H9 (cell line): ENCODE results near the gene STK25. TPM values are rescaled to one million over a fixed set of nuclear protein-coding genes. Genes with fewer than 3 reads are reported as not detected.

Source experiments
- DNase-seq: peaks from one replicate; pipeline ENCODE4 v3.0.0-alpha.2; 2017
- H2AFZ ChIP-seq: one replicate; pipeline ENCODE4 v1.6.1; 2013; ENCODE audit warnings: mild to moderate bottlenecking, low read length, control low read depth, moderate library complexity
- H2AK5ac ChIP-seq: 2 replicates; pipeline ENCODE4 v1.6.1; 2013; ENCODE audit warnings: low read length, control low read depth, mixed read lengths; ENCODE audit not compliant: insufficient read length
- H2BK120ac ChIP-seq: one replicate; pipeline ENCODE4 v1.6.1; 2013; ENCODE audit warnings: low read depth, mild to moderate bottlenecking, low read length, control low read depth, inconsistent platforms; ENCODE audit not compliant: poor library complexity, severe bottlenecking
- H2BK12ac ChIP-seq: 2 replicates; pipeline ENCODE4 v1.6.1; 2013; ENCODE audit warnings: low read length, control low read depth, mixed read lengths, low read depth; ENCODE audit not compliant: insufficient read length
- H2BK15ac ChIP-seq: 2 replicates; pipeline ENCODE4 v1.6.1; 2013; ENCODE audit warnings: low read depth, low read length, control low read depth
- H2BK20ac ChIP-seq: one replicate; pipeline ENCODE4 v1.6.1; 2013; ENCODE audit warnings: low read depth, mild to moderate bottlenecking, low read length, control low read depth, inconsistent platforms; ENCODE audit not compliant: poor library complexity, severe bottlenecking
- H2BK5ac ChIP-seq: 2 replicates; pipeline ENCODE4 v1.6.1; 2013; ENCODE audit warnings: low read length, control low read depth, mixed read lengths; ENCODE audit not compliant: insufficient read length
- H3K14ac ChIP-seq: 2 replicates; pipeline ENCODE4 v1.6.1; 2013; ENCODE audit warnings: low read length, control low read depth; ENCODE audit not compliant: insufficient read depth
- H3K18ac ChIP-seq: 2 replicates; pipeline ENCODE4 v1.6.1; 2013; ENCODE audit warnings: low read depth, mild to moderate bottlenecking, mixed read lengths, low read length, control low read depth; ENCODE audit not compliant: insufficient read length
- H3K23ac ChIP-seq: 2 replicates; pipeline ENCODE4 v1.6.1; 2013; ENCODE audit warnings: low read length, control low read depth, mixed read lengths, low read depth; ENCODE audit not compliant: insufficient read length
- H3K23me2 ChIP-seq: 2 replicates; pipeline ENCODE4 v1.6.1; 2013; ENCODE audit warnings: low read depth, mild to moderate bottlenecking, mixed read lengths, low read length, control low read depth; ENCODE audit not compliant: insufficient read length, poor library complexity, severe bottlenecking
- H3K27ac ChIP-seq: 2 replicates; pipeline ENCODE4 v1.5.1; 2013; ENCODE audit warnings: low read length, control low read depth, mixed read lengths, low read depth; ENCODE audit not compliant: insufficient read length
- H3K27me3 ChIP-seq: 2 replicates; pipeline ENCODE4 v1.6.1; 2013; ENCODE audit warnings: low read length, control low read depth, inconsistent platforms; ENCODE audit not compliant: insufficient read depth
- H3K4ac ChIP-seq: 2 replicates; pipeline ENCODE4 v1.6.1; 2013; ENCODE audit warnings: low read depth, mild to moderate bottlenecking, control low read depth, inconsistent platforms, low read length, moderate library complexity
- H3K4me1 ChIP-seq: 2 replicates; pipeline ENCODE4 v1.6.1; 2013; ENCODE audit warnings: low read length, control low read depth, inconsistent platforms; ENCODE audit not compliant: insufficient read depth
- H3K4me2 ChIP-seq: 2 replicates; pipeline ENCODE4 v1.6.1; 2013; ENCODE audit warnings: low read length, control low read depth, mixed read lengths; ENCODE audit not compliant: insufficient read length, insufficient read depth
- H3K56ac ChIP-seq: 2 replicates; pipeline ENCODE4 v1.6.1; 2013; ENCODE audit warnings: low read depth, mild to moderate bottlenecking, mixed read lengths, low read length, control low read depth; ENCODE audit not compliant: insufficient read length
- H3K79me1 ChIP-seq: 2 replicates; pipeline ENCODE4 v1.6.1; 2013; ENCODE audit warnings: low read depth, mild to moderate bottlenecking, moderate library complexity, low read length, control low read depth, inconsistent platforms; ENCODE audit not compliant: insufficient read depth, poor library complexity, severe bottlenecking
- H3K79me2 ChIP-seq: 2 replicates; pipeline ENCODE4 v1.6.1; 2013; ENCODE audit warnings: low read length, control low read depth, inconsistent platforms; ENCODE audit not compliant: insufficient read depth
- H3K9ac ChIP-seq: 2 replicates; pipeline ENCODE4 v1.6.1; 2013; ENCODE audit warnings: low read length, control low read depth, mixed read lengths; ENCODE audit not compliant: insufficient read length; ENCODE audit errors: extremely low read depth
- H3K9me3 ChIP-seq: one replicate; pipeline ENCODE4 v1.6.1; 2013; ENCODE audit warnings: low read depth, low read length, inconsistent platforms; ENCODE audit not compliant: control insufficient read depth
- H3T11ph ChIP-seq: one replicate; pipeline ENCODE4 v1.6.1; 2013; ENCODE audit warnings: mild to moderate bottlenecking, low read length, control low read depth, inconsistent platforms
- H4K20me1 ChIP-seq: one replicate; pipeline ENCODE4 v1.6.1; 2013; ENCODE audit not compliant: control insufficient read depth, insufficient read length, insufficient read depth
- H4K5ac ChIP-seq: 2 replicates; pipeline ENCODE4 v1.6.1; 2013; ENCODE audit warnings: low read depth, mild to moderate bottlenecking, mixed read lengths, low read length, control low read depth; ENCODE audit not compliant: insufficient read length
- H4K8ac ChIP-seq: replicated peaks from 2 replicates; pipeline ENCODE4 v1.6.1; 2013; ENCODE audit warnings: low read length, control low read depth, mixed read lengths, low read depth; ENCODE audit not compliant: insufficient read length
- H4K91ac ChIP-seq: 2 replicates; pipeline ENCODE4 v1.6.1; 2013; ENCODE audit warnings: low read depth, mild to moderate bottlenecking, moderate library complexity, mixed read lengths, low read length, control low read depth; ENCODE audit not compliant: insufficient read length
- H3K27ac Mint-ChIP-seq, 3 experiments: 2 replicates in 2 of 3; 3 replicates in 1 of 3; pipeline ENCODE4 v1.8.0; 2020 to 2021; ENCODE audit warnings: mixed read lengths in 3 of 3, mild to moderate bottlenecking in 1 of 3, moderate library complexity in 1 of 3
- H3K27me3 Mint-ChIP-seq: 2 replicates; pipeline ENCODE4 v1.8.0; 2021; ENCODE audit warnings: low read depth, mild to moderate bottlenecking, moderate library complexity, mixed read lengths
- H3K36me3 Mint-ChIP-seq, 3 experiments: 2 replicates in 2 of 3; 3 replicates in 1 of 3; pipeline ENCODE4 v1.8.0; 2020 to 2021; ENCODE audit warnings: low read depth in 3 of 3, mixed read lengths in 3 of 3; ENCODE audit not compliant: insufficient read depth in 1 of 3
- H3K4me1 Mint-ChIP-seq, 2 experiments: 2 replicates each; pipeline ENCODE4 v1.8.0; 2020; ENCODE audit warnings: mixed read lengths in 2 of 2
- H3K4me3 Mint-ChIP-seq, 2 experiments: 2 replicates in 1 of 2; 3 replicates in 1 of 2; pipeline ENCODE4 v1.8.0; 2020 to 2021; ENCODE audit warnings: mild to moderate bottlenecking in 2 of 2, mixed read lengths in 2 of 2, moderate library complexity in 1 of 2
- H3K9me3 Mint-ChIP-seq, 2 experiments: 2 replicates in 1 of 2; 3 replicates in 1 of 2; pipeline ENCODE4 v1.8.0; 2020; ENCODE audit warnings: mild to moderate bottlenecking in 2 of 2, mixed read lengths in 2 of 2, moderate library complexity in 1 of 2
- WGBS: extraction: QIAGEN DNeasy Blood & Tissue Kit; methylation state at CpG from one replicate; pipeline ENCODE4 v1.1.7; 2013; ENCODE audit warnings: missing lambda C conversion rate, low lambda C conversion rate, mixed read lengths; ENCODE audit not compliant: insufficient read length; ENCODE audit errors: extremely low coverage; 5-methylcytosine and 5-hydroxymethylcytosine counted together
- total RNA-seq: library from RNA; stranded (reverse); gene quantifications from 2 replicates; pipeline ENCODE4 v1.2.1, GENCODE V29; 2021
- TF ChIP-seq, protein P1 (sequence below): fragments of 200-600 bp; sonication (generic); conservative IDR thresholded peaks from 3 replicates; pipeline ENCODE4 v1.8.0; 2021; ENCODE audit warnings: antibody characterized with exemption, mild to moderate bottlenecking

STK25 gene
- total RNA-seq, 1 experiment from 2014 or later, result 189 TPM

DNA sequence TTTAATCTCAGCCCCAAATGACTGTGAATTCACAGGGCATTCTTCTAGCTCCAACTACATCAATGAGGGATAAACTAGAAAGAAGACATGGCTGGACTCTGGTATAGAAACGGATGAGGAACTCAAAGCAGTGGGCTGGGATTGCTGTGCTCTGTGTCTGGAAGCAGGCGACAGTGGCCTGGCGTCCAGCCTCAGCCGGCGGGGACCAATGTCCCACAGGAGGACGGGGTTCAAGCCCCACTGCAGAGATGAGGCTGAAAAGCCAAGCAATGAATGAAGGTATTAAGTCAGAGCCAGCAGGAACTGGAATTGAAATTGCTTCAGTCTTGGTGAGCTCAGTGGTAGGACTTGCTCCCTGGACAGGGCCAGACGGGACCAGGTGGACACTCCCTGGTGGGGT is 25.9 kb upstream of the STK25 start:
- H4K91ac ChIP-seq, result no peak overlapping the region
- no peak overlapping the region for H3K18ac ChIP-seq
- no peak overlapping the region for H2AFZ ChIP-seq
- no peak overlapping the region for H3T11ph ChIP-seq
- H2BK15ac ChIP-seq, result no peak overlapping the region
- TF ChIP-seq, protein P1, sequence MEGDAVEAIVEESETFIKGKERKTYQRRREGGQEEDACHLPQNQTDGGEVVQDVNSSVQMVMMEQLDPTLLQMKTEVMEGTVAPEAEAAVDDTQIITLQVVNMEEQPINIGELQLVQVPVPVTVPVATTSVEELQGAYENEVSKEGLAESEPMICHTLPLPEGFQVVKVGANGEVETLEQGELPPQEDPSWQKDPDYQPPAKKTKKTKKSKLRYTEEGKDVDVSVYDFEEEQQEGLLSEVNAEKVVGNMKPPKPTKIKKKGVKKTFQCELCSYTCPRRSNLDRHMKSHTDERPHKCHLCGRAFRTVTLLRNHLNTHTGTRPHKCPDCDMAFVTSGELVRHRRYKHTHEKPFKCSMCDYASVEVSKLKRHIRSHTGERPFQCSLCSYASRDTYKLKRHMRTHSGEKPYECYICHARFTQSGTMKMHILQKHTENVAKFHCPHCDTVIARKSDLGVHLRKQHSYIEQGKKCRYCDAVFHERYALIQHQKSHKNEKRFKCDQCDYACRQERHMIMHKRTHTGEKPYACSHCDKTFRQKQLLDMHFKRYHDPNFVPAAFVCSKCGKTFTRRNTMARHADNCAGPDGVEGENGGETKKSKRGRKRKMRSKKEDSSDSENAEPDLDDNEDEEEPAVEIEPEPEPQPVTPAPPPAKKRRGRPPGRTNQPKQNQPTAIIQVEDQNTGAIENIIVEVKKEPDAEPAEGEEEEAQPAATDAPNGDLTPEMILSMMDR, result no peak
- H3K27ac ChIP-seq, result no peak overlapping the region
- H3K27me3 Mint-ChIP-seq, result peaks cover 13% of the 10 kb centered on the region
- H3K27me3 ChIP-seq, result no peaks in the 10 kb centered on the region
- H2BK20ac ChIP-seq, result no peak overlapping the region
- no peak overlapping the region for H3K9ac ChIP-seq
- H4K5ac ChIP-seq, result no peak overlapping the region
- no peak overlapping the region for H2BK5ac ChIP-seq
- no peaks in the 10 kb centered on the region for H3K9me3 Mint-ChIP-seq
- H2AK5ac ChIP-seq, result no peak overlapping the region
- whole genome bisulfite sequencing, result no CpG with 5 or more reads among the region's 7 CpGs
- no peaks in the 10 kb centered on the region for H3K36me3 Mint-ChIP-seq
- no peaks in the 10 kb centered on the region for H3K4me1 ChIP-seq
- DNase-seq, result no peak
- no peak overlapping the region for H3K4me2 ChIP-seq
- no peak overlapping the region for H3K56ac ChIP-seq
- H3K4me1 Mint-ChIP-seq, result peaks cover 0 to 9% of the 10 kb centered on the region in 2 experiments; a peak in 1 of 4 replicates
- H3K14ac ChIP-seq, result no peak overlapping the region
- H3K23ac ChIP-seq, result no peak overlapping the region
- no peak overlapping the region for H3K4ac ChIP-seq
- no peaks in the 10 kb centered on the region for H4K20me1 ChIP-seq
- H3K27ac Mint-ChIP-seq, result no peak overlapping the region
- H4K8ac ChIP-seq, result no peak overlapping the region
- no peaks in the 10 kb centered on the region for H3K23me2 ChIP-seq
- H2BK120ac ChIP-seq, result no peak overlapping the region
- H3K79me1 ChIP-seq, result no peaks in the 10 kb centered on the region
- H3K9me3 ChIP-seq, result no peaks in the 10 kb centered on the region
- H2BK12ac ChIP-seq, result no peak overlapping the region
- H3K79me2 ChIP-seq, result no peaks in the 10 kb centered on the region
- H3K4me3 Mint-ChIP-seq, result no peak overlapping the region
